Fibroblast of lung (primary cell): ENCODE data around the gene TMEM255B. TPM values are rescaled to one million over a fixed set of nuclear protein-coding genes. Genes with fewer than 3 reads are reported as not detected.
A peak's percentile ranks its signal among the peaks of the same experiment; 100 is the strongest.

Experiments
- DNase-seq, 2 donors: peaks; one replicate each; pipeline versions ENCODE4 v3.0.0 to v3.0.0-alpha.2; 2010; ENCODE audit warnings: low read depth in 2 of 2
- H2AFZ ChIP-seq: 2 replicates; pipeline ENCODE4 v1.5.1; 2012; ENCODE audit warnings: low read length, control low read depth, inconsistent platforms
- H3K27ac ChIP-seq: 2 replicates; pipeline ENCODE4 v1.5.1; 2011; ENCODE audit warnings: low read length, control low read depth; ENCODE audit not compliant: insufficient read depth
- H3K27me3 ChIP-seq: 2 replicates; pipeline ENCODE4 v1.5.1; 2011; ENCODE audit warnings: mild to moderate bottlenecking, low read length; ENCODE audit not compliant: control insufficient read depth, insufficient read depth
- H3K36me3 ChIP-seq: 2 replicates; pipeline ENCODE4 v1.5.1; 2011; ENCODE audit warnings: low read length; ENCODE audit not compliant: control insufficient read depth, insufficient read depth
- H3K4me1 ChIP-seq: 2 replicates; pipeline ENCODE4 v1.5.1; 2011; ENCODE audit warnings: low read length; ENCODE audit not compliant: control insufficient read depth, insufficient read depth; ENCODE audit errors: extremely low read depth
- H3K4me2 ChIP-seq: 2 replicates; pipeline ENCODE4 v1.5.1; 2011; ENCODE audit warnings: low read length, control low read depth; ENCODE audit not compliant: insufficient read depth; ENCODE audit errors: extremely low read depth
- H3K4me3 ChIP-seq, 4 experiments: fragments of 200-600 bp in 1 of 4; sonication (generic) in 1 of 4; replicated peaks in 1 of 4; 2 replicates each; pipeline ENCODE4 v1.5.1; 2011 to 2016; ENCODE audit warnings: low read length in 4 of 4, low read depth in 3 of 4, mild to moderate bottlenecking in 3 of 4, control low read depth in 2 of 4, inconsistent platforms in 1 of 4, mixed read lengths in 1 of 4; ENCODE audit not compliant: insufficient read depth in 1 of 4; ENCODE audit errors: control extremely low read depth in 1 of 4
- H3K79me2 ChIP-seq: 2 replicates; pipeline ENCODE4 v1.5.1; 2012; ENCODE audit warnings: mild to moderate bottlenecking, low read length, inconsistent platforms; ENCODE audit not compliant: control insufficient read depth, insufficient read depth
- H3K9ac ChIP-seq: 2 replicates; pipeline ENCODE4 v1.5.1; 2011; ENCODE audit warnings: mild to moderate bottlenecking, low read length, control low read depth; ENCODE audit not compliant: insufficient read depth
- H3K9me3 ChIP-seq: 2 replicates; pipeline ENCODE4 v1.5.1; 2012; ENCODE audit warnings: low read depth, low read length; ENCODE audit not compliant: control insufficient read depth, insufficient read depth
- H4K20me1 ChIP-seq: 2 replicates; pipeline ENCODE4 v1.5.1; 2011; ENCODE audit warnings: low read length; ENCODE audit not compliant: control insufficient read depth, insufficient read depth; ENCODE audit errors: extremely low read depth
- CTCF ChIP-seq, 2 donors: IDR thresholded peaks in 1 of 2; conservative IDR thresholded peaks in 1 of 2; 1 replicate in 1 of 2; 2 replicates in 1 of 2; pipeline ENCODE4 v1.5.1; 2011 to 2012; ENCODE audit warnings: low read length in 2 of 2, control low read depth in 1 of 2, inconsistent platforms in 1 of 2, low read depth in 1 of 2, mild to moderate bottlenecking in 1 of 2
- EZH2 ChIP-seq: IDR thresholded peaks from 2 replicates; pipeline ENCODE4 v1.5.1; 2012; ENCODE audit warnings: low read length, control low read depth, mild to moderate bottlenecking; ENCODE audit errors: missing control alignments
- polyA plus RNA-seq, 2 donors: library from polyadenylated mRNA; depleted of rRNA in 1 of 2; stranded (reverse) in 1 of 2; unstranded in 1 of 2; fragments of >200 nt; gene quantifications; 2 replicates each; pipeline ENCODE4 v1.2.1, GENCODE V29; 2011 to 2012; ENCODE audit warnings: missing spikeins in 1 of 2
- total RNA-seq: library from RNA; depleted of rRNA; stranded (reverse); fragments of >200 nt; gene quantifications from 2 replicates; pipeline ENCODE4 v1.2.1, GENCODE V29; 2014

The TMEM255B gene
- total and polyA plus RNA-seq, 2 donors (not counting 1 experiment from before 2014, with no cell fraction given): 2.4 to 10.4 TPM

- Histone ChIP-seq H3K27me3 (no peaks in the 10 kb centered on the region), H2AFZ (no peak overlapping the region), H3K9ac (peak overlapping the region; percentile 45), H3K4me2 (peak overlapping the region; percentile 52), H3K4me3 (peak overlapping the region in 1 of 4 experiments; percentile 17), H3K27ac (peak overlapping the region; percentile 79), H3K79me2 (no peaks in the 10 kb centered on the region), H3K9me3 (no peaks in the 10 kb centered on the region), H4K20me1 (no peaks in the 10 kb centered on the region), H3K36me3 (peaks cover 47% of the 10 kb centered on the region), H3K4me1 (peaks cover 40% of the 10 kb centered on the region)
- DNase-seq: peak; percentile 98 to 99
- TF ChIP-seq EZH2 (no peak), CTCF (conservative IDR thresholded peaks at IDR 0.05 in 1 of 2, IDR thresholded peaks at IDR 0.05 in 1 of 2; ENCODE audit: low read depth in 1 of 2, low read length in 2 of 2) (no peak)
Measured at GRCh38 chr13:113820813-113821651, 62.0 kb downstream of the TMEM255B start.

GRCh38 chr13:113821847-113822246, 62.8 kb downstream of the TMEM255B start:
- Histone ChIP-seq H4K20me1 (no peaks in the 10 kb centered on the region), H3K27me3 (no peaks in the 10 kb centered on the region), H2AFZ (no peak overlapping the region), H3K79me2 (no peaks in the 10 kb centered on the region), H3K4me3 (no peak overlapping the region), H3K36me3 (peaks cover 49% of the 10 kb centered on the region), H3K4me2 (peak overlapping the region; percentile 44), H3K9ac (peak overlapping the region; percentile 8), H3K4me1 (peaks cover 32% of the 10 kb centered on the region), H3K27ac (peak overlapping the region; percentile 79), H3K9me3 (no peaks in the 10 kb centered on the region)
- no peak for DNase-seq
- TF ChIP-seq CTCF (conservative IDR thresholded peaks at IDR 0.05 in 1 of 2, IDR thresholded peaks at IDR 0.05 in 1 of 2; ENCODE audit: low read depth in 1 of 2, low read length in 2 of 2) (no peak), EZH2 (no peak)

- Histone ChIP-seq H3K4me3 (no peak overlapping the region), H3K4me2 (no peak overlapping the region), H3K36me3 (peaks cover 52% of the 10 kb centered on the region), H2AFZ (no peak overlapping the region), H3K79me2 (no peaks in the 10 kb centered on the region), H4K20me1 (no peaks in the 10 kb centered on the region), H3K4me1 (peaks cover 30% of the 10 kb centered on the region), H3K27ac (peak overlapping the region; percentile 79), H3K27me3 (no peaks in the 10 kb centered on the region), H3K9me3 (no peaks in the 10 kb centered on the region), H3K9ac (no peak overlapping the region)
- no peak for TF ChIP-seq CTCF (conservative IDR thresholded peaks at IDR 0.05 in 1 of 2, IDR thresholded peaks at IDR 0.05 in 1 of 2; ENCODE audit: low read depth in 1 of 2, low read length in 2 of 2)
- no peak for TF ChIP-seq EZH2
- no peak for DNase-seq
Measured at GRCh38 chr13:113822266-113822665, 63.2 kb downstream of the TMEM255B start.
